NT2/D1 (cell line): ENCODE measurements around the gene XPO6.

Experiments
- DNase-seq: peaks from one replicate; pipeline ENCODE4 v3.0.0-alpha.2; 2011; ENCODE audit warnings: low read depth, low spot score
- H3K27me3 ChIP-seq: 2 replicates; pipeline ENCODE4 v1.6.0; 2011; ENCODE audit warnings: mild to moderate bottlenecking; ENCODE audit not compliant: insufficient read length, insufficient read depth
- H3K36me3 ChIP-seq: 2 replicates; pipeline ENCODE4 v1.6.1; 2011; ENCODE audit warnings: mild to moderate bottlenecking, low read length, mixed read lengths; ENCODE audit not compliant: insufficient read depth, insufficient read length
- H3K4me1 ChIP-seq: 2 replicates; pipeline ENCODE4 v1.5.1; 2011; ENCODE audit not compliant: insufficient read depth, insufficient read length
- H3K4me3 ChIP-seq: 2 replicates; pipeline ENCODE4 v1.5.1; 2011; ENCODE audit warnings: low read depth; ENCODE audit not compliant: insufficient read length
- H3K9ac ChIP-seq: 2 replicates; pipeline ENCODE4 v1.6.0; 2011; ENCODE audit warnings: low read depth; ENCODE audit not compliant: insufficient read length
- H3K9me3 ChIP-seq: 2 replicates; pipeline ENCODE4 v1.5.1; 2011; ENCODE audit warnings: mild to moderate bottlenecking, low read length; ENCODE audit not compliant: insufficient read depth
- SUZ12 ChIP-seq: IDR thresholded peaks from 2 replicates; pipeline ENCODE4 v1.6.1; 2011; ENCODE audit not compliant: insufficient read length, insufficient read depth; ENCODE audit errors: extremely low read depth
- YY1 ChIP-seq: IDR thresholded peaks from 2 replicates; pipeline ENCODE4 v1.6.1; 2011; ENCODE audit not compliant: insufficient read length, insufficient read depth
- ZNF274 ChIP-seq: IDR thresholded peaks from 2 replicates; pipeline ENCODE4 v1.6.1; 2011; ENCODE audit warnings: mild to moderate bottlenecking, low read depth, low read length

The XPO6 gene

DNA sequence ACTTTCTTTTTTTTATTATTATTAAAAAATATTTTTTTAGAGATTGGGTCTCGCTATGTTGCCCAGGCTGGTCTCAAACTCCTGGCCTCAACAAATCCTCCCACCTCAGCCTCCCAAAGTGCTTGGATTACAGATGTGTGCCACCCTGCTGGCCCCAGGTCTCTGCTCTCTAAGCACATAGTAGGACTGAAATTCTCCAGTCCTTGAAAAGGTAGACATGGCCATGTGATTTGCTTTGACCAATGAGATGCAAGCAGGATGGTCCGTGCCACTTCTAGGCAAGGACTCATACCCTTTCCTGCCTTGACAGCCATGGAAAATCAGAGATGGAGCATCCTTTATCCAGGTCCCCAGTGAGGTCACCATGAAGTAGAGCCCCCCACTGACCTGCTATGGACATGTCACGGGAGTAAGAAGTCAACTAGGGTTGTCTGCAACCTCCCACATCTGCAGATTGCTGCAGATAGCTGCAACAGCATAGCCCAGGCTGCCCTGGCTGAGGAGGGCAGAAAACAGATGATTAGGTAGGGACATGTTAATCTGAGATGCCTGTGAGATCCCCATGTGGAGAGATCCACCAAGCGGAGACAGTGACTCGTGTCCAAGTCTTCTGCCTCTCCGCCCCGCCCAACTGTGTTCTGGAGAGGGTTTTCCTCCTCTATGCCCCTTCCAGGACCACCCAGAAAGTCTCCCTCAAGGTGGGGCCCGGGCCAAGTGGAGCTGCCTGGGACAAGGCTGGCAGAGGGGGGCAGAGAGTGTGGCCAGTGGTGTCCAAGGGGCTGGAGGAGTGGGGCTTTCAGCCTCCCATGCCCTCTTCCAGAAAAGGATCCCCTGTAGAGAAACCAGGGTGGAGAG is 159.3 kb downstream of the XPO6 start:
- Histone ChIP-seq H3K36me3 (no peaks in the 10 kb centered on the region), H3K9me3 (peaks cover 9% of the 10 kb centered on the region), H3K4me3 (no peak overlapping the region), H3K27me3 (no peaks in the 10 kb centered on the region), H3K4me1 (peaks cover 9% of the 10 kb centered on the region), H3K9ac (no peak overlapping the region)
- TF ChIP-seq YY1, result no peak
- no peak for TF ChIP-seq SUZ12
- TF ChIP-seq ZNF274, result no peak
- no peak for DNase-seq

DNA sequence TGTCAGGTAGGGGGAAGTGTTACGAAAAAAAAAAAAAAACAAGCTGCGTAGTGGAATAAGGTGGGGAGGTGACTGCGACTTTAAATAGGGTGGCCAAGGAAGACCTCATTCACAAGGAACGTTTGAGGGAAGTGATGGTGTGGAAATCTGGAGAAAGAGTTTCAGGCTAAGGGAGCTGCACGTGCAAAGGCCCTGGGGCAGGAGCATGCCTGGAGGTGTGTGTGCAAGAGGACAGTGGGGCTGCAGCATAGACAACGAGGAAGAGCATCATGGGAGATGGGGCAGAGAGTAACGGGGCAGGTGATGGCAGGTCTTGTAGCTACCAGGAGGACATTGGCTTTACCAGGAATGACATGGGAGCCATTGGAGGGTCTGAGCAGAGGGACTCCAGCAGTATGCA is 160.3 kb downstream of the XPO6 start:
- no peaks in the 10 kb centered on the region for H3K27me3 ChIP-seq
- TF ChIP-seq YY1 (no peak), ZNF274 (no peak), SUZ12 (no peak)

More for the DNA sequence above, 160.3 kb downstream of the XPO6 start:
- H3K9ac ChIP-seq, result no peak overlapping the region
- no peak for DNase-seq
- peaks cover 9% of the 10 kb centered on the region for H3K4me1 ChIP-seq
- H3K4me3 ChIP-seq, result no peak overlapping the region
- no peaks in the 10 kb centered on the region for H3K36me3 ChIP-seq
- H3K9me3 ChIP-seq, result peaks cover 9% of the 10 kb centered on the region
